HEK293 (cell line): ENCODE results near the gene PSD4.

Experiments used
- CTCF ChIP-seq: fragments of 450-650 bp; formaldehyde crosslinking; IDR thresholded peaks from 2 replicates; pipeline ENCODE4 v1.5.1; 2016; ENCODE audit warnings: missing biosample characterization, missing genetic modification characterization
- HOXD13 ChIP-seq: sonication (generic); formaldehyde crosslinking; IDR thresholded peaks from 2 replicates; pipeline ENCODE4 v1.8.0; 2022; ENCODE audit warnings: missing genetic modification reagents, borderline replicate concordance
- ZNF274 ChIP-seq, 2 experiments: fragments of 200-500 bp in 1 of 2; fragments of 450-650 bp in 1 of 2; sonication (Bioruptor generic) in 1 of 2; formaldehyde crosslinking in 1 of 2; IDR thresholded peaks; 2 replicates each; pipeline versions ENCODE4 v1.5.1 to v1.6.1; 2014 to 2016; ENCODE audit warnings: borderline replicate concordance in 1 of 2, inconsistent platforms in 1 of 2, low read length in 1 of 2, missing biosample characterization in 1 of 2, missing genetic modification characterization in 1 of 2
- ZNF394 ChIP-seq: fragments of 450-650 bp; formaldehyde crosslinking; IDR thresholded peaks from 2 replicates; pipeline ENCODE4 v1.5.1; 2016; ENCODE audit warnings: missing biosample characterization, missing genetic modification characterization, mild to moderate bottlenecking, moderate library complexity, borderline replicate concordance
- ZNF785 ChIP-seq: fragments of 450-650 bp; formaldehyde crosslinking; IDR thresholded peaks from 2 replicates; pipeline ENCODE4 v1.5.1; 2016; ENCODE audit warnings: missing biosample characterization, missing genetic modification characterization

GRCh38 chr2:113134717-113135116 lies 39.1 kb upstream of the PSD4 start:
- TF ChIP-seq CTCF (tag by site-specific recombination) = no peak
- TF ChIP-seq HOXD13 (CRISPR knock-in tag) = no peak
- TF ChIP-seq ZNF394 (tag by site-specific recombination) = no peak
- TF ChIP-seq ZNF274 (IDR thresholded peaks at IDR 0.05; ENCODE audit: low read length) = no peak
- TF ChIP-seq ZNF274 (tag by site-specific recombination; IDR thresholded peaks at IDR 0.05; ENCODE audit: borderline replicate concordance) = no peak
- no peak for TF ChIP-seq ZNF785
